ENCODE results near the gene KRTAP10-6.
"Not testable (repeated sequence)": the region's sequence is repeated elsewhere in the genome, so short reads cannot be mapped to it uniquely, and the experiment has no call there.

KRTAP10-6 gene

DNA sequence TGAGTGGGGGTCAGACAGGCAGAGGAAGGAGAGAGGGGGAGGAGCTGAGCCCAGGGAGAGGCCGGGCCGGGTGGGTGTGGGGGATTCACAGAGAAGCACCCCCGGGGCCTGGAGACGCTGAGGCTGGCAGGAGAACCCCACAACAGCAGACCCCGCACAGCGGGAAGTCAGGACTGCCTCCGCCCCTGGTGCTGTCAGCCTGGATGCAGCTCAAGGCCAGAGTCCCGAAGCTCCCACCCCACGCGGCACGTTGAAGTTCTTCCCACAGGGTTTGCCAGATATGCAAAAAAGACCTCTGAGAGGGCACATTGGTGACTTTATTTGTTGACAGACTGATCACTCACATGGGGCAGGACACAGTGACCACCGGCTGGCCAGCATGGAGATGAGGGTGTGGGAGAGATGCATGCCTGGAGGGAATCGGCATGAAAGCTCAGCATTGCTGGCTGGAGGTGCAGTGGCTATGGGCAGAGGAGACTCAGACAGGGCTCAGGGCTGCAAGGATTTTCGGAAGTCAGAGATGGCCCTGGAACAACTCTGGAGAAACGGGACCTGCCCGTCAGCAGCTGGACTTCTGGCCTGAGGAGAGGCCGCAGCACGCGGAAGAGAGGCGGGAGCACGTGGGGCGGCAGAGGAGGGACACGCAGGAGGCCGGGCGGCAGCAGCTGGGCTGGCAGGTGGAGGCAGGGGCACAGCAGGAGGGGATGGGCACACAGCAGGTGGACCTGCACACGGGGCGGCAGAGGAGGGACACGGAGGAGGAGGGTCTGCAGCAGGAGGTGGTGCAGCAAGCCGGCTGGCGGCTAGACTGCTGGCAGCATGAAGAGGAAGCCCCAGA, 34.6 kb downstream of the KRTAP10-6 start:
- no peak for DNase-seq

DNA sequence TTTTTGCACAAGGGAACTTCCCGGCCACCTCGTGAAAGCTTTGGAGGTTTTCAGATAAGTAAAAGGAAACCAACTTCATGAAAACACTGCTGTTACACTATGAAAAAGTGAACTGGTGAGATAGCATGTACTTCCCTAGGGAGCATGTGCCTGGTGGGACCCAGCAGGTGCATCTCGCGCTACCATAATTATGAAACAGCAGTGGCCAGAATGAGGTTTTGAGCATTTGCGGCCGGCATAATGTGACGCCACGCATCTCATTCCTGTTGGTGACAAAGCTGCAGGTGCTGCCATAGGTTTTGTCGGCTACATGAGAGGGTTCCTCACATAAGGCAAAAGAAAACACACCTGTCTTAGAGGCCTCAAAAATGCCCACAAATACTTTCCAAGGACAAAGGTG, 35.4 kb downstream of the KRTAP10-6 start:
- no peak for DNase-seq

DNA sequence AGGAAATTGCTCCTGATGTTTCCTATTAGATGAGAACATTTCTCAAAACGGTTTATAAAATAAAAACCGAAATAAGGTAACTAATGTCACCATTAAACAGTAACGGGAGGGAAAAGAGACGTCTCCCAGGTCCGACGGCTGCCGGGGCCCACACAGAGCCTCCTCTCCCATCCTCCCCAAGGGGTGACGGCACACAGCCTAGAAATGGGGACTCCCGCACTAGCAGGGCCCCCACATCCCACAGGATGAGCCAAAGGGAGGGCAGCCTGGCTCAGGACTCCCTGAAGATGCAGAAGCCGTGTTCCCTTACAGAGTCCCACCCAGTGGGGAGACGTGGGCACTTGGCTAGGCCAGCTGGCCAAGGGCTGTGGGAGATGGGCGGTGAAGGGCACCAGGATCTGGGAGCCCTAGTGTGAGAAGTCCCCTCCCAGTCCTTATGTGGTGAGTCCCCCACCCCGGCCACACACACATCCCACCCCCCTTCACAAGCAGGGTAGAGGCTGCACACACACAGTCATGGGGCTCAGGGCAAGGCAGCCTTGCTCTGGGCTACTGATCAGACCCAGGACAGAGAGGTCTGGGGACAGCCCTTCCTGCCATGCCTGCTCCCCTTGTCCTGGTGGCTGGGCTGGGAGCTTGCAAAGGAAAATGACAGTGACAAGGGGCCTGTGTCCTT, 37.0 kb downstream of the KRTAP10-6 start:
- DNase-seq = no peak

DNA sequence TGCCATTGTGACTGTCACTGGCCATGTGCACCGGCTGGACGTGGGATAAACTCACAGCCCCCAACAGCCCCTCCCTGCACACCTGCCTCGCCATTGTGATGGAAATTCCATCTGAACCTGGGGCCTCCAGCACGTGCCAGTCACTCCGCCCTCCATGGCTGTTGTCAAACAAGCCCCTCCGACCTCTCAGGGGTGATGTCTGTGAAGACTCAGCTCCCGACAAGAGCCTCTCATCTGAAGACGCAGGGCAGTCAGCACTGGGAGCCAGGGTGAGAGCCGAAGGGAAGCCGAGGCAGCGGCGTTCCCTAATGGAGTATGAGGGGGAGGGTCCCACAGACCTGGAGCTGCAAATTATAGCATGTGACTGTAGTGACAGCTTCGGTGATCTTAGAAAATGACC, 39.6 kb downstream of the KRTAP10-6 start:
- DNase-seq = no peak

DNA sequence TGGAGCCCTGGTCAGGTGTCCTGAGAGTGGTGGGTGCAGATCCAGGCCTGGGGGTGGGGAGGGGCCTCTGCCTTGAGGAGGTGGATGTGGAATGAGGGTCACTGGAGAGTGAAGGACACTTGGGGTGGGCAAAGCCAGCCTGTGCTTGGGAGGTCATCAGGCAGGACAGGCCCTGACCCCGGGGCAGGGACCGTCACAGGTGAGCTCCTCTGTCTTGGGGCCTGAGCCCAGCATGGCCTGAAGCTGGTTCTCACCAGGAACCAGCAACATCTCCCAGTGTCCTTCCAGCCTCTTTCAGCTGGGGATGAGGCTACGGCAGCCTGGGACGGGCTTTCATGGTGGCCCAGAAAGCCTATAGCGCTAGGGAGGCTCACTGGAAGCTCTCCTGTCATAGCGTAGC, 40.2 kb downstream of the KRTAP10-6 start:
- no peak for DNase-seq

DNA sequence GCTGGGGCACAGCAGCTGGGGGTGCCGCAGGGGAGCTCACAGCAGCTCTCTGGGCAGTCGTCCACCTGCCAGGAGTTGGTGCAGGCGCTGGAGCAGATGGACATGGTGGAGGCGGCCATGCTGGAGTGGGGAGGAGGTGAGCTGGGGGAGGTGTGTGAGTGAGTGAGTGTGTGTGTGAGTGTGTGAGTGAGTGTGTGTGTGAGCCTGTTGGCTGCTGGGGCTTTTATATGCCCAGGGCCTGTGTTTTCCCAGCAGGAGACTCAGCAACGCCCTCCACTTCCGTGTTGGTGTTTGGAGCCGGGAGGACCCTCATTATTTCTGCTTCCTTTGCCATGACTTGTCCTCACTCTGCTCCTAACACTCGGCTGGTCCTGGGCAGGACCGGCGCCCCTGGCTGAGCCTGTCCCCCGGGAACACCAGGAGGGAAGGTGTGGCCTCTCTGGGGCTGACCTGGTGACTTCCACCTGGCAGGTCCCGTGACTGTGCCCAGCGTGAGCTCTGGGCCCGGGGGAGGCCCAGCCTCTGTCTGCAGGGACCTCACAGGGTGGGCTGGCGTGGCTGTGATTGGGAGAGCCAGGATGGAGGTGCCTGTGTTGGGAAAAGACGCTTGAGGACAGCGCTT, 40.9 kb downstream of the KRTAP10-6 start, which contains the start of gene KRTAP10-2:
KRTAP10-2 (minus strand) TSS at position 166 of the 622 bp plus-strand sequence; CDS start at position 119, 47 bp downstream.
- no peak for DNase-seq

DNA sequence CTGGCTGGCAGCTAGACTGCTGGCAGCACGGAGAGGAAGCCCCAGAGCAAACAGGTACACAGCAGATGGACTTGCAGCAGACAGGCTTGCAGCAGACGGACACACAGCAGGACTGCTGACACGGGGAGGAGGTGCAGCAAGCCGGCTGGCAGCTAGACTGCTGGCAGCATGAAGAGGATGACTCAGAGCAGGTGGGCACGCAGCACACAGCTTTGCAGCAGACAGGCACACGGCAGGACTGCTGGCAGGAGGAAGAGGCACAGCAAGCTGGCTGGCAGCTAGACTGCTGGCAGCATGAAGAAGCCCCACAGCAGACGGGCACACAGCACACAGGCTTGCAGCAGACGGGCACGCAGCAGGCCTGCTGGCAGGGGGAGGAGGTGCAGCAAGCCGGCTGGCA, 41.5 kb downstream of the KRTAP10-6 start:
- DNase-seq = no peak

DNA sequence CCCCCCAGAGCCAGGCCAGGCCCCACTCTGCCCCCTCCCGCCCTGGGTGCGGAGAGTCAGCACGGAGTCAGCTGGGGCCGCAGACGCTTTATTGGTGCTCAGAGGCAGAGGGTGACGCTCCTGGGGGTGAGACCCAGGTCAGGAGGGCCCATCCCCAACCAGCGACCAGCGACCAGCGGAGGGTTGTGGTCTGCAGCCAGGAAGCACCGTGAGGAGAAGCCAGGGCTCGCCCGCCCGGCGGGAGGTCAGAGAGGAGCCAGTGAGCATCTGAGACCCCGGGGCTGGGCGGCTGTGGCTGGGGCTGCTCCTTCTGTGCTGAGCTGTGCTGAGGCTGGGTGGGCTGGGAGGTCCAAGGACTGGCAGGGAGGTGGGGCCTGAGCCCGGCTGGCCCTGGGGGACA, 42.0 kb downstream of the KRTAP10-6 start:
- not testable (repeated sequence) for DNase-seq

DNA sequence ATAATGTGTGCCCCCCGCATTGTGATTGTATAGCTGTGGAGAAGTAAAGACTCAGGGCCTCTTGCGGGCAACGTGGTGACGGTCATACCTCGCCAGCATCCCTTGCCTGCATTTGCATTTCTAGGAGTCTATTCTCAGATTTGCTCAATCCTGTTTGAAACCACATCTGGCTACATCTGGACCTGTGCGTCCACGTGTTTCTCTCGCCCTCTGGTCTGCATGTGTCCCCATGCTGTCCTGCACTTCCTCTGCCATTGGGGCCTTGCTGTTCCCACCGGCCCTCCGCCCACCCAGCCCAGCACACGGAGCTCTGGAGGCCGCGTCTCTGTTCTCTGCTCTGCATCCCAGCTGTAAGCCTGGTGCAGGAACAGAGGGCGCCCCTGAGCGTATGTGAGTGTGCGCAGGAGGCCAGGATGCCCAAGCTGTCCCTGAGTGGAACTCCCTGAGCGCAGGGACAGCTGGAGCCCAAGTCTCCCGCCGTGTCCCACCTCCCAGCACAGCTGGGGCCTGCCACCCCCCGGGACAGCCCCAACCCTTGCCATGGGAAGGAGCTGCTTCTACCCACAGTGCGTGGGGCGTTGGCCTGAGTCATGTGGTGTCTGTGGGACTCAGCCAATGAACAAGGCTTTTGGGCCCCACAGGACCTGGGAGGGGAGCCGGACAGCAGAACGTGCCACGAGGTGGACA, 42.6 kb downstream of the KRTAP10-6 start:
- no peak for DNase-seq

DNA sequence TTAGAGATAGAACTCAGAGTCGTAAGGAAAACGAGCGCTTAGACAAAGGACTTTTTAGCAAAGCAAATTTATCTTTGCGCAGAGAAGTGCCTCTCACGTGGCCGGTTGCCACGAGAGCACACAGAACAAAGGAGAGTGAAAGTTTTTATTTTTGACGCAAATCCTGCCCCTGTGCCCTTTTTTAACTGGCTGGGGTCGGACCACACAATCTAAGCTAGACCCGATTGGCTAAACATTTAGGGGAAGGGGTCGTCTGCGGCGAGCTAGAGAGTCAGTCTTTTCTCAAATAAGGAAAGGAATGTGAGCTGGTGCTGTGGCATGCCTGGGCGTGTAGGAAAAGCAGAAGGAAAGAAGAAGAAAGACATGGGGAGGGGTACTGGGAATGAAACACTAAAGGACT, 43.4 kb downstream of the KRTAP10-6 start:
- no peak for DNase-seq

DNA sequence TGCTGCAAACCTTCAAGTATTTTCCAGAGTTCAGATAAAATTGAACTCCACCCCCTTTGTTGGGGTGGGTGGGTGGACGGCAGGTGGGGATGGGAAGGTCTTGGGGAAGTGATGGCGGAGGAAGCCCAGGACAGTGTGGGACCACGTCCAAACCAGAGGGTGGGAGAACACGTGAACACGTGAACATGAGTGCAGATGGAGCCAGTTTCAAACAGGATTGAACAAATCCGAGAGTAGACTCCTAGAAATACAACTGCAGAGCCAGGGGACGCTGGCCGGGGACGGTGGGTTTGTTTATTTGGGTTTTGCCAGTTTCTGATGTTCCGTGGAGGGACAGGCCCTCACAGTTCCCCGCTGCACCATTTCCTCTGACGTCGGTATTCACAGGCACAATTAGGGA, 43.9 kb downstream of the KRTAP10-6 start:
- DNase-seq = no peak

DNA sequence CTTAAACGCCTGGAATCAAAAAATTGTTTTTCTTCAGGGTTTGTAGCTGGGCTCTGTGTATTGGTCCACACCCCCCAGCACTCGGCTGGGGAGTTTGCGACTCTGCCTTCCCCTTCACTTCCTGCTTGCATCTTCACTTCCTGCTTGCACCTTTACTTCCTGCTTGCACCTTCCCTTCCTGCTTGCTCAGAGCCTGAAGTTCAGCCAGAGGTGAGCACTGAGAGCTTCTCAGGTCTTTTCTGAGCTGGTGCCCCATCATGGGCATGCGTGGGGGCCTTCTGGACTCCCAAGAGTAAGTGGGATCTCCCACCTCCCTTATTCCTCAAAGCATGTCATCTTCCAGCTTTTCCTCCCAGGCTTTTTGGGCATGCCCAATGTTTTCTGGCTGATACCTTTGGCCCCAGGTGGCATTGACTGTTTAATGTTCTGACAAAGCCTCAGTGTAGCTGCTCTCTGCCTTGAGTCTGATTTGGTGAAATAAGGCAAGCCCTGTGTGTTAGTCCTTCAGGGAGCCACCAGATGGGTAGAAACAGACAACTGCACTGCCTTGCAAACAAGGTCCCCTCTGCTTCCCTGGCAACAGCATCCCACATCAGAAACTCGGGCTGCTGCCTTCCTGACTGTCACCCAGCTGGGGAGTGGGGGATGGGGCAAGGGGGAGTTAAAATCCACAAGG, 44.5 kb downstream of the KRTAP10-6 start:
- DNase-seq = no peak

DNA sequence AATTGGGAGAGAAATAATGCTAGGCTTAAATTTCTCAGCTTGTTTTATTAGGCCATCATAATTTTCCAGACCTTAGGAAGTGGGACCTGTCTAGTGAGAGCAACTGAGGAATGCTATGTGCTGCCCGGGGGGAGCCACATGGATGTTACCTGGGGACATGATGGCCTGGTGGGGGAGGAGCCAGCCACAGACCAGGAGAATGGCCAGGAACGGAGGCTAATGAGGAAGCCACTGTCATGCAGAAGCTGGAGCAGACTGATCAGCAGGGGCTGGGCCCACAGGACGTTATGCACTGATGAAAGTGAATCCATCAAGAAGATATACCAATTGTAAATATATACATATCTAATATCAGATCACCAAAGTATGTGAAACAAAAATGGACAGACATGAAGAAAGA, 47.7 kb downstream of the KRTAP10-6 start:
- no peak for DNase-seq

DNA sequence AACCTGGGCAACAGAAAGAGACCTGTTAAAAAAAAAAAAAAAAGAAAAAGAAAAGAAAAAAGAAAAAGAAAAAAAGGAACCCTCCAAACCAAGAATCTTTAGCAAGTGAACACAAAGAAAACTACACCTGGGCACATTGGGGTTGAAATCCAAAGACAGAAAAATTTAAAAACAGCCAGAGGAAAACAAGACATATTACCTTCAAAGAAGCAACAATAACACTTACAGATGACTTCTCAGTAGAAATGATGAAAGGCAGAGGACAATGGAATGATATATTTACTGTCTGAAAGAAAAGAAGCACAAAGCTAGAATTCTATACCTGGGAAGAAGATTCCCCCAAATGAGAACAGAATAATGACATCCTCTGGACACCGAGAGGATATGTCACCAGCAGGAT, 49.6 kb downstream of the KRTAP10-6 start:
- no peak for DNase-seq
